ENCODE results near the gene LRRC45.

GRCh38 chr17:81993729-81994592 is 29.1 kb upstream of the LRRC45 start:
- TF ChIP-seq CREBBP (IDR thresholded peaks at IDR 0.05; ENCODE audit: low read depth, low read length) (no peak), ARNT (IDR thresholded peaks at IDR 0.05) (no peak), KDM2B (CRISPR knock-in tag; IDR thresholded peaks at IDR 0.05) (no peak)
